OCI-LY3 (cell line): ENCODE data around the gene HS2ST1.

Source experiments
- EZH2phosphoT487 ChIP-seq: fragments of 200-600 bp; shearing (Covaris generic); IDR thresholded peaks from 2 replicates; pipeline ENCODE4 v1.6.1; 2018; ENCODE audit warnings: antibody characterized with exemption, mixed run types, low read depth
- TF ChIP-seq, protein P1 (sequence below): fragments of 200-600, 300-600 bp; sonication (generic); IDR thresholded peaks from 2 replicates; pipeline ENCODE4 v1.5.1; 2014; ENCODE audit warnings: antibody characterized with exemption, low read length, low read depth

DNA sequence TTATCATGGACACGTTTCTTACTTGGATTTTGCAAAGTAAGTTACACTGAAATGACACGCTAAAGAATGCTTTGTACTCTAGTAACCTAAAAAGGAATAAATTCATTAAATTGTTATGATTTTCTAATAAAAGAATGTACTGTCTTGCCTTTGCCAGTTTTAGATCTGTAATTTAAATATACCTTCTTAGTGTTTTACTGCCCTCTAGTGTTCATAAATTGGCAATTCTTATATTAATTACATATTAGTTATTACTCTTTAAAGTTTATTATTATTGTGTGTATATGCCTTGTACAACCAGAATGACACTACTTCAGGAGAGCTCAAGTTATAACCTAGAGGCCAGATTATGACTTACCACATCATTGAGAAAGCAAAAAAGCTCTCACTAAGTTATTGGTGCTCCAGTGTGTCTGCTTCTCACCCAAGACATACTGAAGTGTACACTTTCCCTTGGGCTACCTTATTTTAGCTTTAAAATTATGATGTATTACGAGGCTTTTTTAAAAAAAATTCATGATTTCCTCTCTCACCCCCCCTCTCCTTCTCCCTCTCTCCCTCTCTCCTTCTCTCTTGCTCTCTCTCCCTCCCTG, 169.9 kb downstream of the HS2ST1 start:
- TF ChIP-seq, protein P1, sequence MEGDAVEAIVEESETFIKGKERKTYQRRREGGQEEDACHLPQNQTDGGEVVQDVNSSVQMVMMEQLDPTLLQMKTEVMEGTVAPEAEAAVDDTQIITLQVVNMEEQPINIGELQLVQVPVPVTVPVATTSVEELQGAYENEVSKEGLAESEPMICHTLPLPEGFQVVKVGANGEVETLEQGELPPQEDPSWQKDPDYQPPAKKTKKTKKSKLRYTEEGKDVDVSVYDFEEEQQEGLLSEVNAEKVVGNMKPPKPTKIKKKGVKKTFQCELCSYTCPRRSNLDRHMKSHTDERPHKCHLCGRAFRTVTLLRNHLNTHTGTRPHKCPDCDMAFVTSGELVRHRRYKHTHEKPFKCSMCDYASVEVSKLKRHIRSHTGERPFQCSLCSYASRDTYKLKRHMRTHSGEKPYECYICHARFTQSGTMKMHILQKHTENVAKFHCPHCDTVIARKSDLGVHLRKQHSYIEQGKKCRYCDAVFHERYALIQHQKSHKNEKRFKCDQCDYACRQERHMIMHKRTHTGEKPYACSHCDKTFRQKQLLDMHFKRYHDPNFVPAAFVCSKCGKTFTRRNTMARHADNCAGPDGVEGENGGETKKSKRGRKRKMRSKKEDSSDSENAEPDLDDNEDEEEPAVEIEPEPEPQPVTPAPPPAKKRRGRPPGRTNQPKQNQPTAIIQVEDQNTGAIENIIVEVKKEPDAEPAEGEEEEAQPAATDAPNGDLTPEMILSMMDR, result peak; percentile 33
- TF ChIP-seq EZH2phosphoT487, result no peak
